GM12872 (cell line): Measurements from ENCODE around the gene ZNF23.

ENCODE experiments used
- TF ChIP-seq, protein P1 (sequence below): IDR thresholded peaks from 3 replicates; pipeline ENCODE4 v1.5.1; 2011; ENCODE audit warnings: low read depth, mild to moderate bottlenecking, low read length, moderate library complexity; ENCODE audit not compliant: insufficient read depth

Gene ZNF23

GRCh38 chr16:71461686-71462648 is at the start of gene ZNF23:
Gene ZNF23, minus strand, starts transcription at chr16:71462247. Its CDS starts 5,451 bp downstream, at chr16:71456796.
- TF ChIP-seq, protein P1, sequence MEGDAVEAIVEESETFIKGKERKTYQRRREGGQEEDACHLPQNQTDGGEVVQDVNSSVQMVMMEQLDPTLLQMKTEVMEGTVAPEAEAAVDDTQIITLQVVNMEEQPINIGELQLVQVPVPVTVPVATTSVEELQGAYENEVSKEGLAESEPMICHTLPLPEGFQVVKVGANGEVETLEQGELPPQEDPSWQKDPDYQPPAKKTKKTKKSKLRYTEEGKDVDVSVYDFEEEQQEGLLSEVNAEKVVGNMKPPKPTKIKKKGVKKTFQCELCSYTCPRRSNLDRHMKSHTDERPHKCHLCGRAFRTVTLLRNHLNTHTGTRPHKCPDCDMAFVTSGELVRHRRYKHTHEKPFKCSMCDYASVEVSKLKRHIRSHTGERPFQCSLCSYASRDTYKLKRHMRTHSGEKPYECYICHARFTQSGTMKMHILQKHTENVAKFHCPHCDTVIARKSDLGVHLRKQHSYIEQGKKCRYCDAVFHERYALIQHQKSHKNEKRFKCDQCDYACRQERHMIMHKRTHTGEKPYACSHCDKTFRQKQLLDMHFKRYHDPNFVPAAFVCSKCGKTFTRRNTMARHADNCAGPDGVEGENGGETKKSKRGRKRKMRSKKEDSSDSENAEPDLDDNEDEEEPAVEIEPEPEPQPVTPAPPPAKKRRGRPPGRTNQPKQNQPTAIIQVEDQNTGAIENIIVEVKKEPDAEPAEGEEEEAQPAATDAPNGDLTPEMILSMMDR, result no peak

DNA sequence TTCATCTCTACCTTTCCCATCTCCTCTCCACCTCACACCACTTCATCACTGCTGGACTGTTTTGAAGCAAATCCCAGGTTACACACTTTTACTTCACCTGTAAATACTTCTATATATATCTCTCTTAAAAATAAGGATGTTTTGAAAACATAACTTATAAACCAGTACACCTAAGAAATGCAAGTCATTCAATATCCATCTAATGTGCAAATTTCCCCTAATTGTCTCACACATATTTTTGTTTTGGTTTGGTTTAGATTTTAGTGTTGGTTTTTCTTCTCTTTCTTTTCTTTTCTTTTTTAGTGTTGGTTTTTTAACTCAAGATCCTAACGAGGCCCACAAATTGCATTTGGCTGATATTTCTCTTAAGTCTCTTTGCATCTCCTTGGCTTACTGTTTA is 45.0 kb upstream of the ZNF23 start:
- TF ChIP-seq, protein P1, result no peak

DNA sequence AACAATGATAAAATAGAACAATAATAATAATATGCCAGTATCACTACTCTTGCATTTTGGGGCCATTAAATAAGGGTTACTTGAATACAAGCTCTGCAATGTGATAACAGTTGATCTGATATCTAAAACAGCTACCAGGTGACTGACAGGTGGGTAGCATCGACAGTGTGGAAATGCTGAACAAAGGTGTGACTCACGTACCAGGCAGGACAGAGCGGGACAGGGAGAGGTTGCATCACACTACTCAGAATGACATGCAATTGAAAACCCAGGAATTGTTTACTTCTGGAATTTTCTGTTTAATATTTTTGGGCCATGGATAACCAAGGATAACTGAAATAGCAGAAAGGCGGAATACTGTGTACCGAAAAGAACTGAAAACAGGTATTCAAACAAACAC is 42.9 kb upstream of the ZNF23 start:
- TF ChIP-seq, protein P1, result no peak

GRCh38 chr16:71501547-71501946 is 39.5 kb upstream of the ZNF23 start:
- TF ChIP-seq, protein P1, result peak; percentile 39

GRCh38 chr16:71500964-71501363 is 38.9 kb upstream of the ZNF23 start:
- TF ChIP-seq, protein P1, result no peak

- TF ChIP-seq, protein P1, result peak; percentile 71
These were observed 37.8 kb upstream of the ZNF23 start for GRCh38 chr16:71499775-71500364.

DNA sequence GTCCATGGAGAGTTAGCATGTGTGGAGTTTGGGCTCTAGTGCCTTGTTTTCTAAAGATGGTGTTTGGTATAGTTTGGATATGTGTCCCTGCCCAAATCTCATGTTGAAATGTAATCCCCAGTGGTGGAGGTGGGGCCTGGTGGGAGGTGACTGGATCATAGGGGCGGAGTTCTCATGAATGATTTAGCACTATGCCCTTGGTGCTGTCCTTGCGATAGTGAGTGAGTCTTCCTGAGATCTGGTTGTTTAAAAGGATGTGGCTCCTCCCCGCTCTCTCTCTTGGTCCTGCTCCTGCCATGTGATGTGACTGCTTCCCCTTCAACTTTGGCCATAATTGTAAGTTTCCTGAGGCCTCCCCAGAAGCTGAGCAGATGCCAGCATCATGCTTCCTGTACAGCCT is 36.0 kb upstream of the ZNF23 start:
- TF ChIP-seq, protein P1, result no peak
